Cerebellar nuclear complex (tissue), 1 donor: ENCODE measurements around the gene OR13C3.
"Not testable (repeated sequence)": the region's sequence is repeated elsewhere in the genome, so short reads cannot be mapped to it uniquely, and the experiment has no call there.

ENCODE experiments used
- DNase-seq, 2 experiments: peaks; one replicate each; lab custom pipeline; 2025; lab: John Stamatoyannopoulos, UW

Gene OR13C3

GRCh38 chr9:104536756-104537155, at the start of gene OR13C3:
Gene OR13C3 (minus strand): TSS chr9:104536856. CDS start chr9:104536723, 133 bp downstream.
- no peak for DNase-seq

- no peak for DNase-seq
Measured at GRCh38 chr9:104580562-104580961, 43.9 kb upstream of the OR13C3 start.

- DNase-seq = no peak
Measured at GRCh38 chr9:104577263-104577662, 40.6 kb upstream of the OR13C3 start.

GRCh38 chr9:104575456-104575855, 38.8 kb upstream of the OR13C3 start:
- no peak for DNase-seq

GRCh38 chr9:104572612-104573011, 36.0 kb upstream of the OR13C3 start:
- no peak for DNase-seq

GRCh38 chr9:104568868-104569267, 32.2 kb upstream of the OR13C3 start, which contains the start of gene OR13C8:
Gene OR13C8 (plus strand): TSS chr9:104569168. CDS start chr9:104569168, 0 bp downstream.
- DNase-seq = no peak

GRCh38 chr9:104564358-104564757, 27.7 kb upstream of the OR13C3 start:
- DNase-seq = no peak

- no peak for DNase-seq
Measured at GRCh38 chr9:104556830-104557634, 20.4 kb upstream of the OR13C3 start.

GRCh38 chr9:104555521-104555920, 18.9 kb upstream of the OR13C3 start:
- no peak for DNase-seq

GRCh38 chr9:104553261-104553660, 16.6 kb upstream of the OR13C3 start:
- no peak for DNase-seq

GRCh38 chr9:104544644-104545043, 8.0 kb upstream of the OR13C3 start:
- DNase-seq = no peak

GRCh38 chr9:104539275-104539674, 2.6 kb upstream of the OR13C3 start:
- DNase-seq = no peak

GRCh38 chr9:104527109-104527508, 9.5 kb downstream of the OR13C3 start, which contains the start of gene OR13C4:
Gene OR13C4 (minus strand): TSS chr9:104527209. CDS start chr9:104527209, 0 bp downstream.
- no peak for DNase-seq

GRCh38 chr9:104520241-104520640, 16.4 kb downstream of the OR13C3 start:
- not testable (repeated sequence) for DNase-seq

GRCh38 chr9:104514901-104515300, 21.8 kb downstream of the OR13C3 start:
- DNase-seq = no peak

GRCh38 chr9:104506565-104506964, 30.1 kb downstream of the OR13C3 start:
- no peak for DNase-seq

GRCh38 chr9:104503963-104504362, 32.7 kb downstream of the OR13C3 start, which contains the start of gene OR13F1:
Gene OR13F1 (plus strand): TSS chr9:104504263. CDS start chr9:104504263, 0 bp downstream.
- DNase-seq = no peak

GRCh38 chr9:104503440-104503839, 33.2 kb downstream of the OR13C3 start:
- no peak for DNase-seq

GRCh38 chr9:104494808-104495207, 41.8 kb downstream of the OR13C3 start:
- no peak for DNase-seq
